Lower lobe of right lung (tissue), 2 donors: Measurements from ENCODE around the gene PDE6G. TPM values are rescaled to one million over a fixed set of nuclear protein-coding genes. Genes with fewer than 3 reads are reported as not detected.

Experiments
- ATAC-seq, 2 donors: fragments of 200-7000 bp; cut with Tn5 transposase; one replicate each; pipeline ENCODE4 v1.9.1; 2020 to 2022; ENCODE audit warnings: mild to moderate bottlenecking in 2 of 2, moderate library complexity in 2 of 2
- DNase-seq: peaks from one replicate; pipeline ENCODE4 v3.0.0-alpha.2; 2020
- H3K27ac ChIP-seq: fragments of 200-600 bp; one replicate; pipeline ENCODE4 v1.8.0; 2022
- H3K27me3 ChIP-seq: fragments of 200-600 bp; one replicate; pipeline ENCODE4 v1.8.0; 2022; ENCODE audit warnings: low read depth
- H3K36me3 ChIP-seq: fragments of 200-600 bp; one replicate; pipeline ENCODE4 v1.8.0; 2022; ENCODE audit warnings: mild to moderate bottlenecking
- H3K4me1 ChIP-seq: fragments of 200-600 bp; one replicate; pipeline ENCODE4 v1.8.0; 2022
- H3K4me3 ChIP-seq: fragments of 200-600 bp; one replicate; pipeline ENCODE4 v1.8.0; 2022; ENCODE audit warnings: mild to moderate bottlenecking
- H3K9me3 ChIP-seq: fragments of 200-600 bp; one replicate; pipeline ENCODE4 v1.8.0; 2022
- CTCF ChIP-seq: fragments of 200-600 bp; IDR thresholded peaks from one replicate; pipeline ENCODE4 v1.8.0; 2022; ENCODE audit warnings: antibody characterized with exemption, mild to moderate bottlenecking
- intact Hi-C: fragments of 100-400 bp; cut with DNase I; formaldehyde crosslinking; loops from one replicate; pipeline ENCODE4 v1.11.0; 2022
- total RNA-seq: library from RNA; stranded (reverse); fragmentation: NEBNext Ultra II Directional; extraction: Animal tissue kit (Norgen Biotek cat#: 25700); gene quantifications from one replicate; pipeline ENCODE4 v1.2.1, GENCODE V29; 2021
- donor health status: DM: no; HTN: yes; CAD: no; lungs with severe emphysema.

PDE6G gene
- total RNA-seq, 1 donor from 2014 or later: 2.0 TPM

- intact Hi-C loops: no loop called here
- no peak for TF ChIP-seq CTCF
- ATAC-seq: no peak
Observed at GRCh38 chr17:81695801-81696200, 39.5 kb upstream of the PDE6G start.

DNA sequence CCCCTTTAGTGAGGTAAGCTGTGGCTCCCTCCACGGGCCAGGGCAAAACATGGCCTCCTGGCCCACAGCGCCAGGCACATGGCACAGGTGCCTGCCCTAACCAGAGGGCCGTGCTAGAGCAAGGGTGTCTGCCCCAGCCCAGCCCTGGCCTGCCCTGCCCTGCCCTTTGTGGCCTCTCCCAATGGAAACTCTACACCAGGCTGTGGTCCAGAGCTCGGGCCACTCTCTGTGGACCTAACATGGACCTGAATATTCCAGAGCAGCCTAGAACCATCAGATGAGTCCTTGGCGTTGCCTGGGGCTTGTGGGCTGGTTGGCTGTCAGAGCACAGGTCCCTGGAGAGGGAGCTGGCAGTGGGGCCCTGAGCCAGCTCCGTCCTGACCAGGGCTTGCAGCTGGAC lies 38.9 kb upstream of the PDE6G start:
- no peaks in the 10 kb centered on the region for H3K9me3 ChIP-seq
- peaks cover 97% of the 10 kb centered on the region for H3K36me3 ChIP-seq
- no peak overlapping the region for H3K27ac ChIP-seq
- DNase-seq (no peak), ATAC-seq (peak in 1 of 2 donors; percentile 10)
- H3K27me3 ChIP-seq: no peaks in the 10 kb centered on the region
- no peaks in the 10 kb centered on the region for H3K4me1 ChIP-seq
- intact Hi-C loops: no loop called here
- TF ChIP-seq CTCF: no peak
- H3K4me3 ChIP-seq: no peak overlapping the region

More at GRCh38 chr17:81695801-81696200, 39.5 kb upstream of the PDE6G start:
- H3K36me3 ChIP-seq: peaks cover 96% of the 10 kb centered on the region
- H3K4me1 ChIP-seq: peaks cover 5% of the 10 kb centered on the region
- DNase-seq: no peak
- H3K27ac ChIP-seq: no peak overlapping the region
- H3K9me3 ChIP-seq: no peaks in the 10 kb centered on the region
- H3K27me3 ChIP-seq: no peaks in the 10 kb centered on the region
- no peak overlapping the region for H3K4me3 ChIP-seq

DNA sequence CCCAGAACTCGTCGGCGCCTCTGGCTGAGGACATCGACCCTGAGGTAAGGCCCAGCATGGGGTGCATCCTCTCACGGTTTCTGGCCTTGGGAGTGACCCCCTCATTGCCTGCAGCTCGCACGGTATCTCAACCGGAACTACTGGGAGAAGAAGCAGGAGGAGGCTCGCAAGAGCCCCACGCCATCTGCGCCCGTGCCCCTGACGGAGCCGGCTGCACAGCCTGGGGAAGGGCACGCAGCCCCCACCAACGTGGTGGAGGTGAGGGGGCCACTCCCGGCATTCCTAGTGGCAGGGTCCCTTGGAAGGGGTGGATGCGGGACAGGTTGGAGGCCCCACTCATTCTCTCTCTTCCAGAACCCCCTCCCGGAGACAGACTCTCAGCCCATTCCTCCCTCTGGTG lies 38.5 kb upstream of the PDE6G start:
- intact Hi-C loops: no loop called here
- ATAC-seq: no peak
- peaks cover 100% of the 10 kb centered on the region for H3K36me3 ChIP-seq

DNA sequence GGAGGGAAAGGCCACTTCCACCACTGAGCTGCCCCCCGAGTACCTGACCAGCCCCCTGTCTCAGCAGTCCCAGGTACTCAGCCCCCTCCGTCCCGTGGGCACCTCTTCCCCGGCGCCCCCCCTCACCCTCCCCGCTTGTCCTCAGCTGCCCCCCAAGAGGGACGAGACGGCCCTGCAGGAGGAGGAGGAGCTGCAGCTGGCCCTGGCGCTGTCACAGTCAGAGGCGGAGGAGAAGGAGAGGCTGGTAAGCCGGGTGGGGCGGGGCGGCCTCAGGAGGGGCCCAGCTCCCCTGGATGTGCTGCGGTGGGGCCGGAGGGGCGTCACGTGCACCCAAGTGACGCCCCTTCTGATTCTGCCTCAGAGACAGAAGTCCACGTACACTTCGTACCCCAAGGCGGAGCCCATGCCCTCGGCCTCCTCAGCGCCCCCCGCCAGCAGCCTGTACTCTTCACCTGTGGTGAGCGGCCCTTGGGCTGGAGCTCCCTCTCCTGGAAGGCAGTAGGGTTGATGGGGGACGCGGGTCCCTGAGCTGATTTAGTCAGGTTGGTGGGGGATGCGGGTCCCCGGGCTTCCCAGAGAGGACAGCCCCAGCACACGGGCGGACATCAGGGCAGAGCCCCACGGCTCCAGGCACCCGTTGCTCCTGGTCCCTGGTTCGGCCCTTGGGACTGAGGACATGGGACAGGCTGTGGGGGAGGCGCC lies 37.3 kb upstream of the PDE6G start:
- no peak overlapping the region for H3K4me3 ChIP-seq
- no peak overlapping the region for H3K27ac ChIP-seq
- DNase-seq (no peak), ATAC-seq (no peak)
- H3K4me1 ChIP-seq: no peaks in the 10 kb centered on the region
- H3K9me3 ChIP-seq: no peaks in the 10 kb centered on the region
- no peak for TF ChIP-seq CTCF
- no peaks in the 10 kb centered on the region for H3K27me3 ChIP-seq
- peaks cover 100% of the 10 kb centered on the region for H3K36me3 ChIP-seq
- intact Hi-C loops: no loop called here

More for the DNA sequence above, 38.5 kb upstream of the PDE6G start:
- H3K27me3 ChIP-seq: no peaks in the 10 kb centered on the region
- H3K27ac ChIP-seq: no peak overlapping the region
- DNase-seq: no peak
- no peaks in the 10 kb centered on the region for H3K4me1 ChIP-seq
- H3K4me3 ChIP-seq: no peak overlapping the region
- no peaks in the 10 kb centered on the region for H3K9me3 ChIP-seq
- no peak for TF ChIP-seq CTCF

GRCh38 chr17:81691608-81692007 lies 35.3 kb upstream of the PDE6G start:
- no peak for DNase-seq

More at GRCh38 chr17:81691608-81692007, 35.3 kb upstream of the PDE6G start:
- Histone ChIP-seq H3K9me3 (no peaks in the 10 kb centered on the region), H3K36me3 (peaks cover 100% of the 10 kb centered on the region), H3K27ac (no peak overlapping the region), H3K4me1 (no peaks in the 10 kb centered on the region), H3K27me3 (no peaks in the 10 kb centered on the region), H3K4me3 (no peak overlapping the region)
- intact Hi-C loops: no loop called here
- TF ChIP-seq CTCF: no peak
- no peak for ATAC-seq
